Measurements from ENCODE around the gene LRP8.

Gene LRP8

GRCh38 chr1:53259932-53260331 lies 67.9 kb downstream of the LRP8 start:
- no peak for DNase-seq (ENCODE audit: low read depth)

DNA sequence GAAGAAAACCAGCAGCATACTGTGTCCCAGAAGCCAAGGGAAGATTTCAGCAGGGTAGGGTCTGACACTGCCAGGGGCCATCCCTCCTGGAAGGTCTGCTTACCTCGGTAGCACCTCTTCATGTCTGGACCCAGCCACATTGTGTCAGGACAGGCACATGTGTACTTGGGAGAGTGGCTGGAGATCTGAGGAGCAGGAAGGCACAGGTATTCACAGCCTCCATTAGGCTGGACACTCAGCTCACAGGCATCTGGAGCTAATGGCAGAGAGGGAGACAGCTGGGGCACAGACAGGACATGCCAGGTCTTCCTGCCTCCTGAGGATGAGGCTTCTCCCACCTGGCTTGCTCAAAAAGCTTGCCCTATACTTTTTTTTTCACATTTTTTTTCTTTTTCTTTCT lies 69.7 kb downstream of the LRP8 start:
- DNase-seq (ENCODE audit: low read depth) = no peak

DNA sequence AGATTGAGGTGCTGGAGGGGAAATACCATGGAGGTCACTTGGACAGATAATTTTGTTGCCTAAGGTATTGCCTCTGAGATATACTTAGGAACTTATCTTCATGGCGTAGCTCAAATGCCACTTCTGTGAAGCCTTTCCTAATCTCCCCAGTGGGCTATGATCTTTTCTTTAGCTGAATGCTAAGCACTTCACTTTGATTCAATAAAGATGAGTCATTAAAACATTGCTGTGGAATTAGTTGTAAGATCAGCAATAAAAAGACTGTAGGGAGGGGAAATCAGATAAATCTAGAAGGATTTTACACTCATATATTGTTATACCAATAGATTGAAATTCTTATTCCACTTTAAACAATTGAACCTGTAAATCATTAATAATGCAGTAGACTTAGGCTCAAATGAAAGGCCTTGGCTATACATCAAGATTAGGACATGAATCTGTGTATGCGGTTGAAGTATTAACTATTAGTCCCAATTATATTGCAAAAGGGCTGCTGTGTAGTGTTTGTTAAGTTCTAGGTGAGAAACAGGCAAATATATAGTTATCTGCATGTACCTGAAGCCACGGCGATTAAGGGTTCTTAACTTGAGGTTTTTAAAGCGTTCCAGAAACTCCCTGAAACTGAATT lies 70.3 kb downstream of the LRP8 start:
- peak; percentile 20 for DNase-seq (ENCODE audit: low read depth)

DNA sequence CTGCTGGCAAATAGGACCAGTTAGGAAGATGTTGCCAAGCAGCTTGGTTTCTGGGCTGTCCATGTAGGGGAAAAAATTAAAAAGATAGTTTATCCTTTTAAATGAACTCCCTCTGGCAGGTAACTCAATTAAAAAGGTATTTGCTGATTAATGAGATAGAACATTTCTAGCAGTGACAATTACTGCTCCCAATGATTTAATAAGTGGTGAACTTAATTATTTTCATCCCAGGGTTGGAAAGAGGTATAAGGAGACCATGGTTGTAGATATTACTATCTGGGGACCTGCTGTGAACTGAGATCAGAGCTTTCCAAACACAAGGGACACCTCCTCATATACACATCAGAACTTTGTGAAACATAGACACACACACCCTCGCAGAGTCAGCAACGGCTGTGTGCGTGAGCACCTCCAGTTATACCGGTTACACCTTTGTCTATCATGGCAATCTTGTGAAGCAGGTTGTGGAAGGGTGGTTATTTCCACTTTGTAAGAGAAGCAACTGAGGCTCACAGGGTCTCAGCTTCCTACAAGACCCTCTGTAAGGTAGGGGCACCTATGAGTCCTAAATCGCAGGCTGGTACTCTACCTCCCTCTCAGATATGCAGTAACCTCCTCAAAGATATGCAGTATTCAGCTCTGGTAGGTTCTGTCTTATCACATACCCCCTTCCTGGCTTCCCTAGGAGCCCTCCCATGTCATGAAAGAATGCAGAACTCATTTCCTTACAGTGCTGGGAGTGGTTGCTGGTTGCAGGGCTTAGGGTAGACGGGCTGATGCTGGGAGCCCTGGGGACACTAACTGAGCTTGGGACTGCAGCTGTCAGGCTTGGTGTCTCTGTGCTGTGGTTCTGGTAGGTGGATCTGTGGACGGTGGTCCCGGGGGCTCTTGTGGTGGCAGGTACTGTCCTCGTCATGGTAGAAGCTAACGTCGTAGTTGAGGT lies 71.1 kb downstream of the LRP8 start:
- DNase-seq (ENCODE audit: low read depth) = no peak

DNA sequence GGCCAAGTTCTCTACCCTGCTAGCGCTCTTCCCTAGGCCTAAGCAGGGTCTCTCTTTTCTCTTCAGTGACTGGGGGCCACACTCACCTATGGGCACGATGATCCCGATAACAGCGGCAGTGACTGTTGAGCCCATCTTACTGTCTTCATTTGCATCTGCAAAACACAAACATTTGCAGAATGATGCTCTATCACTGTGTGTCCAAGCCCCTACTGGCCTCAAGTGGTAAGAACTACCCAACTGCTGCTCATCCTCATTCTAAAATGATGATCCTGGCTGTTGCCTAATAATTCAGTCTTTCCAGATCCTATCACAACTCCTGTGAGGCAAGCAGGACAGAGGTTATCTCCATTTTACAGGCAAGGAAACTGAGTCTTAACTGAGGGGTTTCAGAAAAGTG lies 72.8 kb downstream of the LRP8 start:
- peak; percentile 56 for DNase-seq (ENCODE audit: low read depth)

- DNase-seq (ENCODE audit: low read depth) = peak; percentile 93
Observed at GRCh38 chr1:53254011-53254640, 73.7 kb downstream of the LRP8 start.

DNA sequence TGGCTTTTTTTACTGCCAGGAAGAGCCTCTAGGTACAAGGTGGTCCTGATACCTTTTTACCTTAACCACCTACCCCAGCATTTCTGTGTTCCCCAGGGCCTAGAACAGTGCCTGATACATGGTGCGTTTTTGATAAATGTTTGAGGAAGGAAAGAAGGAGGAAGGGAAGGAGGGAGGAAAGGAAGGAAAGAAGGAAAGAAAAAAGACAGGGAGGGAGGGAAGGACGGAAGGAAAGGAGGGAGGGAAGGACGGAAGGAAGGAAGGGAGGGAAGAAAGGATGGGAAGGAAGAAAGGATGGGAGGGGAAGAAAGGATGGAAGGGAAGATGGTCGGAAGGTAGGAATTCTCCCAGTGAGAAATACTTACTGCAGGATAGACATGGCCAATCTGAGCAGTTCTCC lies 77.5 kb downstream of the LRP8 start:
- no peak for DNase-seq (ENCODE audit: low read depth)

GRCh38 chr1:53249706-53250105 lies 78.2 kb downstream of the LRP8 start:
- peak; percentile 34 for DNase-seq (ENCODE audit: low read depth)

DNA sequence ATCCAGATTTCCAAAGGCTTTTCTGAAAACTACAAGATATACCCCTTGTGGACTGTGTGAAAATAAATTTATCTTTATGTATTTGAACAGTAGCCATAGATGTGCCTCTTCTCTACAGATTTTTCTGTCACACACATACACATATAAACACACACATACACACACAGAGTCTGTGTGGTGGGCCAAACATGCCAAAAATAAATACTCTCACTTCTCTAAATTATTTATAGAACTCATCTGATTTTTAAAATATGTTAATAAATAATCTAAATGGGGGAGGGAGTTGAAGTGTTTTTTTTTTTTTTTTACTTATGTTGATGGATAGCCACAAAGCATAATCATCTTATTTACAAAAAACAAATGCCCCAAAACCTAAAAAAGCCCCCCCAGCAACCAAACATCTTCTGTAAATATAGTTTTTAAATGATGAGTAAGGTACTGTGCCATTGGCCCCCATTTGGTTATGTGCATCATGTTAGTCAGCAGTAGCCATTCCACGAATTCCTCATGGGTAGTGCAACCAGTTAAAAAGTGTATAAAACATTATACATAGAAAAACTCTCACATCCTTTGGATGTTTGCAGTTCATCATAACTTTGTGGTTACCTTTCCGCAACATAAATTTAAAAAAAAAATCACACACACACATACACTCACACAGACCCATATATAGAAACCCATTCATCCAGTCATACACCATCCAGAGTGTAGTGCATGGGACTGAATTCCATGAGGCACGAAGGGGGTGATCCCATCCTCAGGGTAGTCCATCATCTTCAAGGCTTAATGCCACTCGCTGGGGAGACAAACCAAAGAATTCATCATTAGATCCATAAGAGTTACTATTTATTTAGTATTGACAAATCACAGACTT lies 81.4 kb downstream of the LRP8 start:
- peak; percentile 93 for DNase-seq (ENCODE audit: low read depth)

DNA sequence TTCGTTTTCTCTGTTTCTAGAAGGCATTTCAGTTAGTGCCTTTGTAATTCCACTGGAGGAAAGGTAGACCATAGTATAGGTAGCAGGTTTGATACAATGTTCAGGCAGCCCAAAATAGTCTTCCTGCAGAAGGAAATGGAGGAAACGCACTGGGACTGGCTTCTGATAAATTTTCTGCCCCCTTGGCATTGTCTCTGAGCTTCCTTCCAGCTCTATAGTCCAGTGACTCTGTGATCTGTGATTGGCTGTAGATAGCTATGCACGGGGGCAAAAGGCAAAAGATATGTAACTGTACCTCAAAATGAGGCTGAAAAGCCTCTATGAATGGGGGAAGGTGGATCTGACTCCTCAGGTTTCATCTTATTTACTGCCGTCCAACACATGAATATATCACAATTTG lies 83.7 kb downstream of the LRP8 start:
- DNase-seq (ENCODE audit: low read depth) = no peak

GRCh38 chr1:53242381-53242780 lies 85.5 kb downstream of the LRP8 start:
- DNase-seq (ENCODE audit: low read depth) = no peak

- DNase-seq (ENCODE audit: low read depth) = no peak
Observed at GRCh38 chr1:53241828-53242227, 86.0 kb downstream of the LRP8 start.

DNA sequence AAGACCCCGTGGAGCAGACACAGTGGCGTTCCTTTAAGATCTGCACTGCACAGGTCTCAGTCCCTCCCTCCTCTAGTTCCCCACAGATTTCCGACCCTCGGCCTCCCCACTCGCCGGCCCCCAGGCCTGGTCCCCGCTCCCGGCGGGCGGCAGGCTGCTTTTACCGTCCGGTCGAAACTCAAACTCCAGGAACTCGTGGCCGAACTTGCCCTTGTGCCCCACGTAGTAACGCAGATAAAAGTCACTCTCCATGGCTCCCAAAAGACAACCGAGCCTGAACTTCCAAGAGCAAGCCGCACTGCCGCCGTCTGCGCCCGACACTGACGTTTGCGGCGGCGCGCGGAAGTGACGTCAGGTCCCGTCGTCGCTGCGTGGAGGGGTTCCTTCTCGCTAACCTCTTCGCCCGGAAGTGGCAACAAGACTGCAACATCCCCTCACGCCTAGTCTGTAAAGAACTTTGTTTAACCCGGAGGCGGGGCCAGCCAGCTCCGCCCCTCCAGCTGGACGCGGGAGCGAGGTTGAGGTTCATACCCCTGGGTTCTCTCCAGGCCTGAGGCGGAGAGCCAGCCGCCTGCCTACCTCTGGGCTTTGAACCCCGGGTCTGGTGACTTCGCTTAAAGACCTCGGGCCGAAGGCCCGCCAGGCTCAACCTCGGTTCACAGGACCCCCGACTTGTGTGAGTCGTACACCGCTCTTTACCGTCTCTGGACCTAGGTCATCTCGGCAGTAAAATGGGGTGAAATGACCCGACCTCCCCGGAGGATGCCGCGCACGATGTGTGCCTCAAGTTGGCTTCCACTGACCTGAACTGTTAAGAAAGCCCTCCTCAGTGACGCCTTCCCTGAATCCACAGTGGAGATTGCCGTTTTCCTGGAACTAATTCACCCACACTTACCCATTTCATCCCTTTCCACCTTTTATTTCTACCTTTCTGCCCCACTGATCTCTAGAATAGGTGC lies 89.4 kb downstream of the LRP8 start, which contains the start of gene MAGOH:
Gene MAGOH, minus strand, starts transcription at position 322 of the 959 bp plus-strand sequence. Its CDS starts 70 bp downstream, at position 252.
- DNase-seq (ENCODE audit: low read depth) = peak; percentile 96

- no peak for DNase-seq (ENCODE audit: low read depth)
Observed at GRCh38 chr1:53237638-53238037, 90.2 kb downstream of the LRP8 start.

GRCh38 chr1:53220962-53221286 lies 106.9 kb downstream of the LRP8 start:
- no peak for DNase-seq (ENCODE audit: low read depth)

DNA sequence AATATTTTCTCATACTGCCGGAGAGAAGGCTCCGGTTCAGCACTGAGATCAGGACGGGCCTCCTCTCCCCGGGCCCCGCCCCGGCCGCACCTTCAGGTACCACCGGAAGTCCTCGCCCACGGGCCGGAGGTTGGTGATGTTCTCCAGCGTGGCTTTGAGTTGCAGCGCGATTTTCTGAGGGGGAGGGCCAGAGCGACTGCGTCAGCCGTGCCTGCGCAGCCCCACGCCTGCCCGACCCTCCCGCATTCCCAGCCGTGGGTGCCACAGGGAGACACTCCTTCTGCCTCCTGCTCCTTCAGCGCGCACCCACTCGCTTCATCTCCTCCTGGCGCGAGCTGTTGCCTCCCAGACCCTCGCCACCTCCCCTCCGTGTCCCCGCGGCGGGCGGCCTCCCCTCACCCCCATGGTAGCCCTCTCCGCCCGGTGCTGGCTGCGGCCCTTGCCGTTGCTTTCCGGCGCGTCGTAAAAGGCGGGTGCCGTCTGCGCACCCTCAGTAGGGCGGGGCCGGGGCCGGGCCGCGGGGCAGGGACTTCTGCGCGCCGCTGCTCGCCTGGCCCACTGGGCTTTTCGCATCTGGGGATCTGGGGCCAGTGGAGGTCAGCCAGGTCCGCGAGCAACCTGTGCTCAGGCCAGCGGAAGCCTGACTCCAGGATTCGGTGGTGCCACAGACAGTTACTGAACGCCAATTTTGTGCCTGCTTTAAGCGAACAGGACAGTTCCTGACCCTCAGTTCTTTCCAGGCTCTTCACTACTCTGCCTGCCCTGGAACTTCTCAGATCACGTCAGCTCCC lies 107.5 kb downstream of the LRP8 start, which contains the start of gene CZIB:
Gene CZIB, minus strand, starts transcription at position 464 of the 791 bp plus-strand sequence. Its CDS starts 59 bp downstream, at position 405.
- DNase-seq (ENCODE audit: low read depth) = peak; percentile 89

- DNase-seq (ENCODE audit: low read depth) = no peak
Observed at GRCh38 chr1:53219711-53220110, 108.2 kb downstream of the LRP8 start.

- no peak for DNase-seq (ENCODE audit: low read depth)
Observed at GRCh38 chr1:53218201-53218600, 109.7 kb downstream of the LRP8 start.

GRCh38 chr1:53214376-53214940 lies 113.4 kb downstream of the LRP8 start:
- DNase-seq (ENCODE audit: low read depth) = no peak
